HUES64 (cell line): ENCODE data around the gene B3GNT7.

Experiments used
- H3K27ac ChIP-seq: 2 replicates; pipeline ENCODE4 v1.7.0; 2013; ENCODE audit warnings: low read depth, low read length, inconsistent platforms
- H3K27me3 ChIP-seq: 2 replicates; pipeline ENCODE4 v1.6.1; 2013; ENCODE audit warnings: mild to moderate bottlenecking, low read length; ENCODE audit not compliant: insufficient read depth
- H3K36me3 ChIP-seq: 2 replicates; pipeline ENCODE4 v1.6.1; 2013; ENCODE audit warnings: mild to moderate bottlenecking, low read length; ENCODE audit not compliant: insufficient read depth
- H3K4me1 ChIP-seq: 2 replicates; pipeline ENCODE4 v1.6.1; 2013; ENCODE audit warnings: mild to moderate bottlenecking, low read length, moderate library complexity; ENCODE audit not compliant: insufficient read depth
- H3K4me3 ChIP-seq: 2 replicates; pipeline ENCODE4 v1.5.1; 2013; ENCODE audit warnings: mild to moderate bottlenecking, low read length, moderate library complexity
- H3K9ac ChIP-seq: 2 replicates; pipeline ENCODE4 v1.6.1; 2013; ENCODE audit warnings: mild to moderate bottlenecking, low read depth, low read length
- H3K9me3 ChIP-seq: 2 replicates; pipeline ENCODE4 v1.6.1; 2013; ENCODE audit warnings: low read depth, low read length; ENCODE audit not compliant: insufficient read depth
- WGBS: fragments of 150-250, 120-280 bp; methylation state at CpG from one replicate; pipeline ENCODE4 v1.1.7; 2013; ENCODE audit warnings: missing lambda C conversion rate; 5-methylcytosine and 5-hydroxymethylcytosine counted together

Gene B3GNT7

GRCh38 chr2:231357048-231357447 lies 38.5 kb upstream of the B3GNT7 start:
- 94% methylated on average over 7 of the region's 7 CpGs for WGBS
- H3K36me3 ChIP-seq: no peaks in the 10 kb centered on the region
- no peak overlapping the region for H3K9ac ChIP-seq
- no peaks in the 10 kb centered on the region for H3K9me3 ChIP-seq
- H3K4me3 ChIP-seq: no peak overlapping the region
- H3K27ac ChIP-seq: no peak overlapping the region
- peaks cover 14% of the 10 kb centered on the region for H3K4me1 ChIP-seq
- no peaks in the 10 kb centered on the region for H3K27me3 ChIP-seq

DNA sequence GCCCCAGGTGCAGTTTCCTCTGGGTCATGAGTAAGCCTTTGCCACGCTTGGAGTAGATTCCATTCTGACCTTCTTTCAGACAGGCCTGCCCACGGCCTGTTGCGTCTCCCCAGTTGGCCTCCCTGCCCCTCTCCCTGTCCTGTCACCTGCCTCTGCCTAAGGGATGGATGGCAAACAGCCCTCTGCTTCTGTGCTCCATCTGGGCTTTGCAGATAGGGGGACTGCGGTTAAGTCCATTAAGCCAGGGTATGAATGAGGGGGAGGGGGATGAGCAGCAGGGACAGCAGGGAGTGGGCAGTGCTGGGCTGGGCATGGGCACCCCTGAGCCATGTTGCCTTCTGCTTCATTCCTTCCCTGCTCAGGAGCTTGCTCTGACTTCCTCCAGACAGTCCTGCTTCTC lies 37.6 kb upstream of the B3GNT7 start:
- H3K9me3 ChIP-seq: no peaks in the 10 kb centered on the region
- no peaks in the 10 kb centered on the region for H3K36me3 ChIP-seq
- 85% methylated on average over 4 of the region's 4 CpGs for WGBS
- H3K4me3 ChIP-seq: no peak overlapping the region
- H3K27ac ChIP-seq: no peak overlapping the region
- H3K27me3 ChIP-seq: no peaks in the 10 kb centered on the region
- H3K4me1 ChIP-seq: peaks cover 14% of the 10 kb centered on the region
- H3K9ac ChIP-seq: no peak overlapping the region

DNA sequence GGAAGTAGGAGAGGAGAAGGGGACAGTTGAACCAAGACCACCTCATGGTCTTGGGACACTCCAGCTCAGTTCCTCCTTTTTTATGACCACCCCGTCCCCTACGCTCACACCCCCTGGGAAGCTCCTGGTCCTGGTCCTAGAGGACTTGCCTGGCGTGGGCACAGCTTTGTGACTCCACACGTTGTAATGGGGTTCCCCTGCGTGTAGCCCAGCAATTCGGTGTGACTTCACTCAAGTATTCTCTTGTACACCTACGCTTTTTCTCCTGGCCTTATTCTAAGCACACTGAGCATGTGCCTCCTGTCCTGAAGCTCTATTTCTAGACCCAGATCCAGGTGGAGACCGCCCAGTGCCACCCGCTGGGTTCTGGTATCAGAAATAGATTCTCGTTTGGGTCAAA lies 36.1 kb upstream of the B3GNT7 start:
- no peaks in the 10 kb centered on the region for H3K36me3 ChIP-seq
- no peaks in the 10 kb centered on the region for H3K9me3 ChIP-seq
- 94% methylated on average over 10 of the region's 10 CpGs for WGBS
- no peak overlapping the region for H3K4me3 ChIP-seq
- H3K27ac ChIP-seq: no peak overlapping the region
- H3K9ac ChIP-seq: no peak overlapping the region
- H3K27me3 ChIP-seq: no peaks in the 10 kb centered on the region
- H3K4me1 ChIP-seq: peaks cover 14% of the 10 kb centered on the region

DNA sequence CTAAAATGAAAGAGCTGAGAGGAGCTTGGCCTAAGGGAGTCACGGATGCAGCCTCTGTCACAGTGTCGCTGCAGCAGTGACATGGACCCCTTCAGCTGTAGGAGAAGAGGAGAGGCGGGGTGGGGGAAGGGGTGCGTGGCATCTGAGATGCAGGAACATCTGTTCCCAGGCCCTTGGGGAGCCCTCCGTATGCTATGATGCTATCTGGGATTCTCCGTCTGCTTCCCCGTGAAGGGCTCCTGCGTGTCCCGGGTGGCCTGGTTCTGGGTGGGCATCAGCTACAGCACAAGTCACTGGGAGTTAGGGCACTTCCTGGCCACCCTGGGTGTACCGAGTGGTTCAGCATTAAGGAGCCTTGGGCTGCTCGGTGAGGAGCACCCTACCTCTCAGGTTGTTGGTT lies 35.6 kb upstream of the B3GNT7 start:
- no peaks in the 10 kb centered on the region for H3K9me3 ChIP-seq
- no peak overlapping the region for H3K4me3 ChIP-seq
- 91% methylated on average over 11 of the region's 11 CpGs for WGBS
- H3K4me1 ChIP-seq: peaks cover 17% of the 10 kb centered on the region
- no peaks in the 10 kb centered on the region for H3K27me3 ChIP-seq
- H3K27ac ChIP-seq: 0 out of 2 replicates have a peak overlapping the region, but pooled peaks have one; percentile 4
- H3K9ac ChIP-seq: no peak overlapping the region
- no peaks in the 10 kb centered on the region for H3K36me3 ChIP-seq

DNA sequence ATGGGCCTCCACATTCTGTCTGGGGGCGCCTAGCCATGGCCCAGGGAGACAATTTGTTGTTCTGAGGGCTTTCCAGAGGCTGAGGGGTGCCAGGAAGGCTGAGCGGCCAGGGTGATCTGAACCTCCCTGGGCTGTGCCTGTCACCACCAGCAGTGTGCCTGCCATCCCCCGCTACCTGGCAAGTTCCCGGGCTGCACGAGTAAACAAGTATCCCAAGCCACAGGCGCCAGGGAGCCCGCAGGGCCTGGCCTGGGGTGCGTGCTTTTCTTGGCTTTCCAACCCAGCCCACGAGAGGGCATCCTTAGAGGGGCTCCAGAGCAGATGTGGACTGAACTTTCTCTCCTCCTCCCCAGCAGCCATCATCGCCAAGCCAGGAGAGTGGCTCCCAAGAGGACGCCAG lies 35.1 kb upstream of the B3GNT7 start:
- no peaks in the 10 kb centered on the region for H3K27me3 ChIP-seq
- no peak overlapping the region for H3K9ac ChIP-seq
- no peaks in the 10 kb centered on the region for H3K36me3 ChIP-seq
- H3K4me3 ChIP-seq: no peak overlapping the region
- H3K27ac ChIP-seq: 0 out of 2 replicates have a peak overlapping the region, but pooled peaks have one; percentile 4
- no peaks in the 10 kb centered on the region for H3K9me3 ChIP-seq
- peaks cover 22% of the 10 kb centered on the region for H3K4me1 ChIP-seq
- WGBS: 89% methylated on average over 11 of the region's 11 CpGs

- Histone ChIP-seq H3K4me3 (no peak overlapping the region), H3K9me3 (no peaks in the 10 kb centered on the region), H3K27me3 (no peaks in the 10 kb centered on the region), H3K4me1 (peaks cover 20% of the 10 kb centered on the region), H3K27ac (no peak overlapping the region), H3K36me3 (no peaks in the 10 kb centered on the region), H3K9ac (no peak overlapping the region)
- WGBS: 96% methylated on average over 13 of the region's 13 CpGs
These were observed 34.6 kb upstream of the B3GNT7 start for GRCh38 chr2:231360881-231361371.

DNA sequence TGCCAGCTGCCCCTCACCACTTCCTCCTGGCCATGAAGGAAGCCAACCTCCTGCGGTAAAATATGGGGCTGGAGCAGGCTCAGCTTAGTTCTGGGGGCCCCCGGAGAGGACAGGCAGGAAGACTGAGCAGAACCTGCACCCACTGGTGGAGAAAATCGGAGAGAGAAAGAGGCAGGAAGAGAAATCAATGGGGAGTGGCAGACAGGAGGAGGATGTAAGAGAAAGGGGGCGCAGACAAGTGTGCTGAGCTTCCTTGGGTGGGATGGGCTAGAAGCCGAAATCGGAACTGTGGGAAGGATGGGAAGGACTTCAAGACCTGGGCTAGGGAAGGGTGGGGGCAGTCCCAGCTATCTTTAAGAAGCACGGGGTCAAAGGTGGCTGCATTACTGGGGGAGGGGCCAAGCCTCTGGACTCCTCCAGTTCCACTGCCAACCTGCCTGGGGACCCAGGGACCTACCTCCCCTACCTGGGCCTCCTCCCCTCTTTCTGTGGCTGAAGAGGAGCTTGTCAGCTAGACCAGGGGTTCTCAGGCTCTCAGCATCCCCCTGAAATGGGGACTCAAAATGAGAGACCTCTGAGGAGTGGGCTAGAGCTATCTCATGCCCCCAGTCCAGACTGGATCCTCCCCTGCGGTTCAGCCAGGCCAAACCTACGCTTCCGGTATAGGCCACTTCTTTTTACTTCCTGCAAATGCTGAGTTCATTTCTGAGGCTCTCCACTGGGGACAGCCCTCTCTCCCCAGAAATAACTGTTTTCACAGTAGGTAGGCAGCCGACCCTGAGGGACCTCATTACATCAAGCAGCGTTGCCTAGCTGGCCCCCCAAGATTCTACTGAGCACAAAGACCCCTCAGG lies 33.6 kb upstream of the B3GNT7 start:
- no peak overlapping the region for H3K4me3 ChIP-seq
- H3K36me3 ChIP-seq: no peaks in the 10 kb centered on the region
- 86% methylated on average over 12 of the region's 12 CpGs for WGBS
- peaks cover 12% of the 10 kb centered on the region for H3K4me1 ChIP-seq
- H3K9me3 ChIP-seq: no peaks in the 10 kb centered on the region
- no peak overlapping the region for H3K9ac ChIP-seq
- H3K27me3 ChIP-seq: no peaks in the 10 kb centered on the region
- no peak overlapping the region for H3K27ac ChIP-seq

GRCh38 chr2:231362555-231363184 lies 32.8 kb upstream of the B3GNT7 start:
- no peak overlapping the region for H3K27ac ChIP-seq

GRCh38 chr2:231364061-231364460 lies 31.4 kb upstream of the B3GNT7 start:
- Histone ChIP-seq H3K9me3 (no peaks in the 10 kb centered on the region), H3K27me3 (no peaks in the 10 kb centered on the region), H3K9ac (no peak overlapping the region), H3K27ac (no peak overlapping the region), H3K4me1 (peaks cover 12% of the 10 kb centered on the region), H3K4me3 (no peak overlapping the region), H3K36me3 (no peaks in the 10 kb centered on the region)
- 91% methylated on average over 5 of the region's 5 CpGs for WGBS

More at GRCh38 chr2:231362555-231363184, 32.8 kb upstream of the B3GNT7 start:
- Histone ChIP-seq H3K4me1 (peaks cover 12% of the 10 kb centered on the region), H3K9me3 (no peaks in the 10 kb centered on the region), H3K36me3 (no peaks in the 10 kb centered on the region), H3K9ac (no peak overlapping the region), H3K27me3 (no peaks in the 10 kb centered on the region), H3K4me3 (no peak overlapping the region)
- WGBS: 96% methylated on average over 7 of the region's 9 CpGs

- Histone ChIP-seq H3K4me3 (no peak overlapping the region), H3K36me3 (no peaks in the 10 kb centered on the region), H3K27ac (peak overlapping the region; percentile 34), H3K4me1 (peaks cover 20% of the 10 kb centered on the region), H3K27me3 (no peaks in the 10 kb centered on the region), H3K9me3 (no peaks in the 10 kb centered on the region), H3K9ac (peak overlapping the region; percentile 32; the same call in 1 of the 2 replicates)
- 80% methylated on average over 22 of the region's 22 CpGs for WGBS
These were observed 30.3 kb upstream of the B3GNT7 start for GRCh38 chr2:231364961-231365810.

GRCh38 chr2:231367178-231367577 lies 28.3 kb upstream of the B3GNT7 start:
- no peaks in the 10 kb centered on the region for H3K36me3 ChIP-seq
- H3K9ac ChIP-seq: no peak overlapping the region
- no peak overlapping the region for H3K4me3 ChIP-seq
- no peaks in the 10 kb centered on the region for H3K27me3 ChIP-seq
- 94% methylated on average over 8 of the region's 8 CpGs for WGBS
- H3K27ac ChIP-seq: no peak overlapping the region
- no peaks in the 10 kb centered on the region for H3K9me3 ChIP-seq
- H3K4me1 ChIP-seq: peaks cover 26% of the 10 kb centered on the region
